ENCODE results near the gene SFPQ. TPM values are rescaled to one million over a fixed set of nuclear protein-coding genes. Genes with fewer than 3 reads are reported as not detected.
"Not testable (repeated sequence)": the region's sequence is repeated elsewhere in the genome, so short reads cannot be mapped to it uniquely, and the experiment has no call there.

SFPQ gene
- total and polyA plus RNA-seq, 7 donors: 55.9 to 194 (median 136) TPM

DNA sequence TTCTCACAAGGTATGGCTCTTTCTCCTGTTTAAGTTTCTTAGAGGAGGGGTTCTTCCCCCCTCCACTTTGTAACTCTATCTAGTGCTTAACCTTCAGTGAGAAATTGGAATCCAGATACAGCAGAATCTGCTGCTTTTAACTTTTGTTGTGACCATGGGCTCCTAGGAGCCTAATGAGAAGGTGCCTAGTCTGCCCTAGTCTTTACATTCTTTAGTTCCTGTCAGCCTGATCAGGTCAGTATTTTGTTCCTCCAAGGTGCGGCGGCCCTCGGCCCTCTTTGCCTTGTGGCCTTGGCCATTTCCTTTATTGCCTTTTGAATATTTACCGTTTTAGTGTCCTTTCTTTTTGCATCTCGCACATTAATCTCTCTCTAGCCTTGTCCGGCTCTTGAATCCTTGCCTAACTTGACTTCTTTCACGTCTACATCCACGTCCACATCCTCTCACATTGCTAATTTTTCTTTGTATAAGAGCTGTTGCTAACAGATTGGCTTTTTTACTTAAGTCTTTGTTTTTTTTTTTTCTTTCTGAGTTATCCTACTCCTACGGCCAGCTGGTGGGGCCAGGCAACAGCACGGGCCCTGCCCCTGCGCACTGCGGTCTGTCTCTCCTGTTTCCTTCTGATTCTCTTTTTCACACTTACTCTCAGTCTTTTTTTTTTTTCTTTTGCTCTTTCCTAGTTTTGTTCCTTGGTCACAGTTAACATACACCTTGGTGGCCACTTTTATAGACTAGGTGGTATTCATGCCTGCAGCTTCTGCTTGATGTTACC, 49.0 kb downstream of the SFPQ start:
- Histone ChIP-seq H3K4me1 (no peaks in the 10 kb centered on the region), H3K36me3 (no peaks in the 10 kb centered on the region), H3K27ac (no peak overlapping the region), H3K27me3 (no peaks in the 10 kb centered on the region), H3K9me3 (no peaks in the 10 kb centered on the region), H3K4me3 (no peak overlapping the region)
- WGBS, 2 donors: 88 to 91% methylated on average over 12 of the region's 12 CpGs
- intact Hi-C loops (cut with DNase I): no loop called here
- TF ChIP-seq CTCF (IDR thresholded peaks at IDR 0.05): no peak
- TF ChIP-seq POLR2AphosphoS5 (IDR thresholded peaks at IDR 0.05): no peak
- TF ChIP-seq POLR2A (IDR thresholded peaks at IDR 0.05): no peak
- TF ChIP-seq EP300 (IDR thresholded peaks at IDR 0.05): no peak
- DNase-seq: no peak

- intact Hi-C loops (cut with DNase I); H3K36me3 ChIP-seq; H3K27me3 ChIP-seq; H3K4me3 ChIP-seq; H3K9me3 ChIP-seq; H3K27ac ChIP-seq; H3K4me1 ChIP-seq; DNase-seq: not testable (repeated sequence)
- 88 to 91% methylated on average over 9 of the region's 9 CpGs for WGBS, 2 donors
These were observed 50.2 kb downstream of the SFPQ start for GRCh38 chr1:35142728-35143127.

GRCh38 chr1:35142294-35142693, 50.7 kb downstream of the SFPQ start:
- H3K36me3 ChIP-seq; DNase-seq; H3K9me3 ChIP-seq; intact Hi-C loops (cut with DNase I); H3K4me3 ChIP-seq; H3K27ac ChIP-seq; H3K4me1 ChIP-seq; H3K27me3 ChIP-seq: not testable (repeated sequence)

DNA sequence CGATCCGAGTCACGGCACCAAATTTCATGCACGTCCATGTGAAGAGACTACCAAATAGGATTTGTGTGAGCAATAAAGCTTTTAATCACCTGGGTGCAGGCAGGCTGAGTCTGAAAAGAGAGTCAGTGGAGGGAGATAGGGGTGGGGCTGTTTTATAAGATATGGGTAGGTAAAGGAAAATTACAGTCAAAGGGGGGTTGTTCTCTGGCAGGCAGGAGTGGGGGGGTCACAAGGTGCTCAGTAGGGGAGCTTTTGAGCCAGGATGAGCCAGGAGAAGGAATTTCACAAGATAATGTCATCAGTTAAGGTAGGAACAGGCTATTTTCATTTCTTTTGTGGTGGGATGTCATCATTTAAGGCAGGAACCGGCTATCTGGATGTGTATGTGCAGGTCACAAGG, 55.4 kb downstream of the SFPQ start:
- intact Hi-C loops (cut with DNase I): not testable (repeated sequence)

DNA sequence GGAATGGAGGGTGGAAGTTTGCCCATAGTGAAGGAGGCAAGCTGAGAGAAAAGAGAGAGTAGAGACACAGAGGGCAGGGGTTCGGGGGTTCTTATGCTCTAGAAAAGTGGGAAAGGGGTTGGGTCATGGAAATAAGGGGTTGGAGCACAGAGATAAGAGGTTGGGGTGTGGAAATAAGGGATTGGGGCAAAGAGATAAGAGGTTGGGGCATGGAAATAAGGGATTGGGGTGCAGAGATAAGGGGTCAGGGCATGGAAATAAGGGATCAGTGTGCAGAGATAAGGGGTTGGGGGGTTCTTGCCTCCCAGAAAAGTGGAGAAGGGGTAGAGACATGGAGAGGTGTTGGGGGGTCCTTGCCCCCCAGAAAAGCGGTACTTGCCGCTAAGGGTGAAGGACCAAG, 56.2 kb downstream of the SFPQ start:
- DNase-seq: no peak
- TF ChIP-seq POLR2A (IDR thresholded peaks at IDR 0.05) (no peak), CTCF (IDR thresholded peaks at IDR 0.05) (no peak), EP300 (IDR thresholded peaks at IDR 0.05) (no peak), POLR2AphosphoS5 (IDR thresholded peaks at IDR 0.05) (no peak)
- Histone ChIP-seq H3K4me3 (no peak overlapping the region), H3K36me3 (no peaks in the 10 kb centered on the region), H3K27ac (no peak overlapping the region), H3K9me3 (no peaks in the 10 kb centered on the region), H3K27me3 (no peaks in the 10 kb centered on the region), H3K4me1 (no peaks in the 10 kb centered on the region)
- intact Hi-C loops (cut with DNase I): no loop called here
- 88% methylated on average over 3 of the region's 3 CpGs for WGBS, 2 donors

More for the DNA sequence above, 55.4 kb downstream of the SFPQ start:
- DNase-seq, H3K9me3 ChIP-seq, H3K27me3 ChIP-seq, H3K27ac ChIP-seq, H3K4me3 ChIP-seq, H3K36me3 ChIP-seq, H3K4me1 ChIP-seq: not testable (repeated sequence)
- 86 to 91% methylated on average over 5 of the region's 5 CpGs for WGBS, 2 donors

Small RNA genes lying within 50 kb of the gene (small RNA-seq; reads per million reads assigned to genes)
- gene RF00019: 0 reads per million in 3 donors

Other genes starting within 250 kb of the SFPQ start
- 10 to 100 TPM; 18.6 to 53.8 (median 29.0) TPM for gene TMEM35B, start 207.8 kb downstream of the SFPQ start, total RNA-seq
- gene TMEM35B, start 207.8 kb downstream of the SFPQ start, polyA plus RNA-seq: 10 to 100 TPM in 1 of 3 donors, 1 to 10 TPM in 2; 7.6 to 38.8 (median 9.0) TPM
- 10 to 100 TPM; 12.3 to 18.0 (median 14.5) TPM for gene ZMYM6, start 161.2 kb downstream of the SFPQ start, total RNA-seq
- 1 to 10 TPM; 5.4 to 8.7 (median 6.7) TPM for gene ZMYM6, start 161.2 kb downstream of the SFPQ start, polyA plus RNA-seq
- gene ZMYM1, start 113.8 kb downstream of the SFPQ start, total RNA-seq: 10 to 100 TPM; 13.0 to 29.6 (median 19.3) TPM
- gene ZMYM1, start 113.8 kb downstream of the SFPQ start, polyA plus RNA-seq: 1 to 10 TPM; 1.8 to 3.7 (median 2.1) TPM
- 10 to 100 TPM; 36.7 to 46.0 (median 40.8) TPM for gene ZMYM4, start 75.6 kb upstream of the SFPQ start, total RNA-seq
- 10 to 100 TPM in 1 of 3 donors, 1 to 10 TPM in 2; 4.2 to 11.2 (median 4.2) TPM for gene ZMYM4, start 75.6 kb upstream of the SFPQ start, polyA plus RNA-seq